ENCODE data around the gene IL18. TPM values are rescaled to one million over a fixed set of nuclear protein-coding genes. Genes with fewer than 3 reads are reported as not detected.

Gene IL18
- total and polyA plus RNA-seq, 2 experiments from 2014 or later = 0.28 to 1.7 TPM

- DNase-seq (ENCODE audit: low spot score) (no peak), ATAC-seq (no peak)
- no peaks in the 10 kb centered on the region for H3K27me3 ChIP-seq (ENCODE audit: insufficient read depth)
- no peaks in the 10 kb centered on the region for H3K79me2 ChIP-seq (replicated peaks; ENCODE audit: insufficient read depth)
- no peaks in the 10 kb centered on the region for H3K36me3 Mint-ChIP-seq (ENCODE audit: low read depth)
- H3K36me3 ChIP-seq (ENCODE audit: insufficient read depth) = no peaks in the 10 kb centered on the region
- no peak overlapping the region for H3K27ac ChIP-seq (ENCODE audit: low read depth)
- no peaks in the 10 kb centered on the region for H3K4me1 Mint-ChIP-seq
- no peak overlapping the region for H3K4me3 ChIP-seq
- H3K9me3 Mint-ChIP-seq = no peaks in the 10 kb centered on the region
- H4K20me1 ChIP-seq (replicated peaks; ENCODE audit: insufficient read depth) = peaks cover 3% of the 10 kb centered on the region; the same call in 1 of the 2 replicates
- H3K4me3 Mint-ChIP-seq = no peak overlapping the region
- no peaks in the 10 kb centered on the region for H3K9me2 ChIP-seq (ENCODE audit: insufficient read depth)
- peaks cover 4% of the 10 kb centered on the region for H3K27me3 Mint-ChIP-seq (ENCODE audit: insufficient read depth, low read depth, poor library complexity)
- no peak overlapping the region for H3K27ac Mint-ChIP-seq
- TF ChIP-seq ZNF114 (CRISPR knock-in tag; IDR thresholded peaks at IDR 0.05) (no peak), ZNF331 (CRISPR knock-in tag; IDR thresholded peaks at IDR 0.05; ENCODE audit: low read depth) (no peak), EZH2phosphoT487 (IDR thresholded peaks at IDR 0.05; ENCODE audit: unreplicated experiment) (no peak), EZH2 (IDR thresholded peaks at IDR 0.05; ENCODE audit: low read depth, unreplicated experiment) (no peak), CTCF (conservative IDR thresholded peaks at IDR 0.05; ENCODE audit: low read depth in 2 of 2) (no peak), STAT1 (IDR thresholded peaks at IDR 0.05; ENCODE audit: unreplicated experiment) (no peak), JUNB (IDR thresholded peaks at IDR 0.05; ENCODE audit: unreplicated experiment) (no peak), CREB1 (CRISPR knock-in tag; IDR thresholded peaks at IDR 0.05; ENCODE audit: low read depth) (no peak), POLR2AphosphoS5 (IDR thresholded peaks at IDR 0.05; ENCODE audit: low read depth) (no peak), NANOG (IDR thresholded peaks at IDR 0.05; ENCODE audit: borderline replicate concordance) (no peak)
- TF ChIP-seq, protein P1, sequence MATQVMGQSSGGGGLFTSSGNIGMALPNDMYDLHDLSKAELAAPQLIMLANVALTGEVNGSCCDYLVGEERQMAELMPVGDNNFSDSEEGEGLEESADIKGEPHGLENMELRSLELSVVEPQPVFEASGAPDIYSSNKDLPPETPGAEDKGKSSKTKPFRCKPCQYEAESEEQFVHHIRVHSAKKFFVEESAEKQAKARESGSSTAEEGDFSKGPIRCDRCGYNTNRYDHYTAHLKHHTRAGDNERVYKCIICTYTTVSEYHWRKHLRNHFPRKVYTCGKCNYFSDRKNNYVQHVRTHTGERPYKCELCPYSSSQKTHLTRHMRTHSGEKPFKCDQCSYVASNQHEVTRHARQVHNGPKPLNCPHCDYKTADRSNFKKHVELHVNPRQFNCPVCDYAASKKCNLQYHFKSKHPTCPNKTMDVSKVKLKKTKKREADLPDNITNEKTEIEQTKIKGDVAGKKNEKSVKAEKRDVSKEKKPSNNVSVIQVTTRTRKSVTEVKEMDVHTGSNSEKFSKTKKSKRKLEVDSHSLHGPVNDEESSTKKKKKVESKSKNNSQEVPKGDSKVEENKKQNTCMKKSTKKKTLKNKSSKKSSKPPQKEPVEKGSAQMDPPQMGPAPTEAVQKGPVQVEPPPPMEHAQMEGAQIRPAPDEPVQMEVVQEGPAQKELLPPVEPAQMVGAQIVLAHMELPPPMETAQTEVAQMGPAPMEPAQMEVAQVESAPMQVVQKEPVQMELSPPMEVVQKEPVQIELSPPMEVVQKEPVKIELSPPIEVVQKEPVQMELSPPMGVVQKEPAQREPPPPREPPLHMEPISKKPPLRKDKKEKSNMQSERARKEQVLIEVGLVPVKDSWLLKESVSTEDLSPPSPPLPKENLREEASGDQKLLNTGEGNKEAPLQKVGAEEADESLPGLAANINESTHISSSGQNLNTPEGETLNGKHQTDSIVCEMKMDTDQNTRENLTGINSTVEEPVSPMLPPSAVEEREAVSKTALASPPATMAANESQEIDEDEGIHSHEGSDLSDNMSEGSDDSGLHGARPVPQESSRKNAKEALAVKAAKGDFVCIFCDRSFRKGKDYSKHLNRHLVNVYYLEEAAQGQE (IDR thresholded peaks at IDR 0.05; ENCODE audit: unreplicated experiment) = no peak
- TF ChIP-seq, protein P2, sequence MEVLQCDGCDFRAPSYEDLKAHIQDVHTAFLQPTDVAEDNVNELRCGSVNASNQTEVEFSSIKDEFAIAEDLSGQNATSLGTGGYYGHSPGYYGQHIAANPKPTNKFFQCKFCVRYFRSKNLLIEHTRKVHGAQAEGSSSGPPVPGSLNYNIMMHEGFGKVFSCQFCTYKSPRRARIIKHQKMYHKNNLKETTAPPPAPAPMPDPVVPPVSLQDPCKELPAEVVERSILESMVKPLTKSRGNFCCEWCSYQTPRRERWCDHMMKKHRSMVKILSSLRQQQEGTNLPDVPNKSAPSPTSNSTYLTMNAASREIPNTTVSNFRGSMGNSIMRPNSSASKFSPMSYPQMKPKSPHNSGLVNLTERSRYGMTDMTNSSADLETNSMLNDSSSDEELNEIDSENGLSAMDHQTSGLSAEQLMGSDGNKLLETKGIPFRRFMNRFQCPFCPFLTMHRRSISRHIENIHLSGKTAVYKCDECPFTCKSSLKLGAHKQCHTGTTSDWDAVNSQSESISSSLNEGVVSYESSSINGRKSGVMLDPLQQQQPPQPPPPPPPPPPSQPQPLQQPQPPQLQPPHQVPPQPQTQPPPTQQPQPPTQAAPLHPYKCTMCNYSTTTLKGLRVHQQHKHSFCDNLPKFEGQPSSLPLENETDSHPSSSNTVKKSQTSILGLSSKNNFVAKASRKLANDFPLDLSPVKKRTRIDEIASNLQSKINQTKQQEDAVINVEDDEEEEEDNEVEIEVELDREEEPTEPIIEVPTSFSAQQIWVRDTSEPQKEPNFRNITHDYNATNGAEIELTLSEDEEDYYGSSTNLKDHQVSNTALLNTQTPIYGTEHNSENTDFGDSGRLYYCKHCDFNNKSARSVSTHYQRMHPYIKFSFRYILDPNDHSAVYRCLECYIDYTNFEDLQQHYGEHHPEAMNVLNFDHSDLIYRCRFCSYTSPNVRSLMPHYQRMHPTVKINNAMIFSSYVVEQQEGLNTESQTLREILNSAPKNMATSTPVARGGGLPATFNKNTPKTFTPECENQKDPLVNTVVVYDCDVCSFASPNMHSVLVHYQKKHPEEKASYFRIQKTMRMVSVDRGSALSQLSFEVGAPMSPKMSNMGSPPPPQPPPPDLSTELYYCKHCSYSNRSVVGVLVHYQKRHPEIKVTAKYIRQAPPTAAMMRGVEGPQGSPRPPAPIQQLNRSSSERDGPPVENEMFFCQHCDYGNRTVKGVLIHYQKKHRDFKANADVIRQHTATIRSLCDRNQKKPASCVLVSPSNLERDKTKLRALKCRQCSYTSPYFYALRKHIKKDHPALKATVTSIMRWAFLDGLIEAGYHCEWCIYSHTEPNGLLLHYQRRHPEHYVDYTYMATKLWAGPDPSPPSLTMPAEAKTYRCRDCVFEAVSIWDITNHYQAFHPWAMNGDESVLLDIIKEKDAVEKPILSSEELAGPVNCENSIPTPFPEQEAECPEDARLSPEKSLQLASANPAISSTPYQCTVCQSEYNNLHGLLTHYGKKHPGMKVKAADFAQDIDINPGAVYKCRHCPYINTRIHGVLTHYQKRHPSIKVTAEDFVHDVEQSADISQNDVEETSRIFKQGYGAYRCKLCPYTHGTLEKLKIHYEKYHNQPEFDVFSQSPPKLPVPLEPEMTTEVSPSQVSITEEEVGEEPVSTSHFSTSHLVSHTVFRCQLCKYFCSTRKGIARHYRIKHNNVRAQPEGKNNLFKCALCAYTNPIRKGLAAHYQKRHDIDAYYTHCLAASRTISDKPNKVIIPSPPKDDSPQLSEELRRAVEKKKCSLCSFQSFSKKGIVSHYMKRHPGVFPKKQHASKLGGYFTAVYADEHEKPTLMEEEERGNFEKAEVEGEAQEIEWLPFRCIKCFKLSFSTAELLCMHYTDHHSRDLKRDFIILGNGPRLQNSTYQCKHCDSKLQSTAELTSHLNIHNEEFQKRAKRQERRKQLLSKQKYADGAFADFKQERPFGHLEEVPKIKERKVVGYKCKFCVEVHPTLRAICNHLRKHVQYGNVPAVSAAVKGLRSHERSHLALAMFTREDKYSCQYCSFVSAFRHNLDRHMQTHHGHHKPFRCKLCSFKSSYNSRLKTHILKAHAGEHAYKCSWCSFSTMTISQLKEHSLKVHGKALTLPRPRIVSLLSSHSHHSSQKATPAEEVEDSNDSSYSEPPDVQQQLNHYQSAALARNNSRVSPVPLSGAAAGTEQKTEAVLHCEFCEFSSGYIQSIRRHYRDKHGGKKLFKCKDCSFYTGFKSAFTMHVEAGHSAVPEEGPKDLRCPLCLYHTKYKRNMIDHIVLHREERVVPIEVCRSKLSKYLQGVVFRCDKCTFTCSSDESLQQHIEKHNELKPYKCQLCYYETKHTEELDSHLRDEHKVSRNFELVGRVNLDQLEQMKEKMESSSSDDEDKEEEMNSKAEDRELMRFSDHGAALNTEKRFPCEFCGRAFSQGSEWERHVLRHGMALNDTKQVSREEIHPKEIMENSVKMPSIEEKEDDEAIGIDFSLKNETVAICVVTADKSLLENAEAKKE (CRISPR knock-in tag; IDR thresholded peaks at IDR 0.05) = no peak
- TF ChIP-seq, protein P3, sequence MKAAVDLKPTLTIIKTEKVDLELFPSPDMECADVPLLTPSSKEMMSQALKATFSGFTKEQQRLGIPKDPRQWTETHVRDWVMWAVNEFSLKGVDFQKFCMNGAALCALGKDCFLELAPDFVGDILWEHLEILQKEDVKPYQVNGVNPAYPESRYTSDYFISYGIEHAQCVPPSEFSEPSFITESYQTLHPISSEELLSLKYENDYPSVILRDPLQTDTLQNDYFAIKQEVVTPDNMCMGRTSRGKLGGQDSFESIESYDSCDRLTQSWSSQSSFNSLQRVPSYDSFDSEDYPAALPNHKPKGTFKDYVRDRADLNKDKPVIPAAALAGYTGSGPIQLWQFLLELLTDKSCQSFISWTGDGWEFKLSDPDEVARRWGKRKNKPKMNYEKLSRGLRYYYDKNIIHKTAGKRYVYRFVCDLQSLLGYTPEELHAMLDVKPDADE (IDR thresholded peaks at IDR 0.05) = no peak
- no peak overlapping the region for H2AFZ ChIP-seq
- no peak overlapping the region for H3K4me2 ChIP-seq
- no peaks in the 10 kb centered on the region for H3F3A ChIP-seq (replicated peaks; ENCODE audit: low read depth)
- no peaks in the 10 kb centered on the region for H3K4me1 ChIP-seq (ENCODE audit: insufficient read depth)
Measured at GRCh38 chr11:112195951-112196351, 32.1 kb upstream of the IL18 start.

Measured in GM23338 (cell line).